Psoas muscle (tissue), 8 donors: ENCODE data around the gene HMGN5. TPM values are rescaled to one million over a fixed set of nuclear protein-coding genes. Genes with fewer than 3 reads are reported as not detected.

Experiments used
- ATAC-seq, 4 donors: fragments of 200-7000 bp; cut with Tn5 transposase; one replicate each; pipeline ENCODE4 v1.9.1; 2020; ENCODE audit warnings: moderate library complexity in 3 of 4, mild to moderate bottlenecking in 2 of 4
- DNase-seq, 2 donors: peaks; one replicate each; pipeline ENCODE4 v3.0.0-alpha.2; 2020
- H3K27ac ChIP-seq: fragments of 200-600 bp; one replicate; pipeline ENCODE4 v1.8.0; 2022
- H3K27me3 ChIP-seq, 3 donors: fragments of 200-600 bp in 1 of 3; one replicate each; pipeline versions ENCODE4 v1.6.1 to v1.8.0; 2013 to 2022; ENCODE audit warnings: low read length in 2 of 3, mild to moderate bottlenecking in 2 of 3, moderate library complexity in 1 of 3; ENCODE audit not compliant: insufficient read depth in 3 of 3
- H3K36me3 ChIP-seq, 2 donors: fragments of 200-600 bp in 1 of 2; one replicate each; pipeline versions ENCODE4 v1.6.1 to v1.8.0; 2013 to 2022; ENCODE audit warnings: low read depth in 1 of 2, mild to moderate bottlenecking in 1 of 2, moderate library complexity in 1 of 2; ENCODE audit not compliant: insufficient read depth in 1 of 2
- H3K4me1 ChIP-seq: fragments of 200-600 bp; one replicate; pipeline ENCODE4 v1.8.0; 2022
- H3K4me3 ChIP-seq: fragments of 200-600 bp; one replicate; pipeline ENCODE4 v1.8.0; 2022; ENCODE audit warnings: mild to moderate bottlenecking
- H3K9me3 ChIP-seq: fragments of 200-600 bp; one replicate; pipeline ENCODE4 v1.8.0; 2022
- CTCF ChIP-seq: fragments of 200-600 bp; IDR thresholded peaks from one replicate; pipeline ENCODE4 v1.8.0; 2022; ENCODE audit warnings: antibody characterized with exemption
- WGBS, 3 donors: extraction: QIAGEN DNeasy Blood & Tissue Kit; methylation state at CpG; one replicate each; pipeline versions ENCODE4 v1.1.6 to v1.1.7; 2013; 5-methylcytosine and 5-hydroxymethylcytosine counted together
- intact Hi-C, 2 donors: fragments of 100-400 bp; cut with DNase I; formaldehyde crosslinking; loops; one replicate each; pipeline versions ENCODE4 v1.11.0 to v1.14.2; 2022
- polyA plus RNA-seq, 3 donors: library from polyadenylated mRNA; stranded (reverse); fragments of 200-250 nt; gene quantifications; one replicate each; pipeline ENCODE4 v1.2.3, GENCODE V29; 2013
- total RNA-seq, 4 donors: library from RNA; stranded (reverse); fragmentation: NEBNext Ultra II Directional in 2 of 4; extraction: Animal tissue kit (Norgen Biotek cat#: 25700) in 2 of 4; gene quantifications; one replicate each; pipeline versions ENCODE4 v1.2.1 to v1.2.4, GENCODE V29; 2021 to 2023
- donor health status: healthy with polysubstance abuse.
- donor health status: DM: no; HTN: no; CAD: no; lungs with moderate emphysema.
- donor health status: Bipolar disorder and iron deficiency.
- donor health status: healthy.
- donor health status: DM: yes; HTN: yes; CAD: no.
- donor health status: DM: no; HTN: no; CAD: no.
- donor health status: DM: no; HTN: no; CAD: no.
- donor health status: DM: yes; HTN: yes; CAD: no.

Gene HMGN5
- total and polyA plus RNA-seq, 7 donors, result 0.78 to 7.9 (median 1.8) TPM

GRCh38 chrX:81237516-81237915, 35.8 kb upstream of the HMGN5 start:
- no peaks in the 10 kb centered on the region for H3K27me3 ChIP-seq
- H3K4me3 ChIP-seq, result no peak overlapping the region
- ATAC-seq, result no peak
- no peak overlapping the region for H3K27ac ChIP-seq
- no peaks in the 10 kb centered on the region for H3K36me3 ChIP-seq
- 90 to 100% (median 93%) methylated on average over 1 of the region's 1 CpG for WGBS, 3 donors
- no peaks in the 10 kb centered on the region for H3K4me1 ChIP-seq
- DNase-seq, result no peak
- H3K9me3 ChIP-seq, result no peaks in the 10 kb centered on the region
- intact Hi-C loops, result no loop called here
- TF ChIP-seq CTCF, result no peak

- ATAC-seq (no peak), DNase-seq (no peak)
- no peaks in the 10 kb centered on the region for H3K4me1 ChIP-seq
- no peak overlapping the region for H3K27ac ChIP-seq
- no peaks in the 10 kb centered on the region for H3K27me3 ChIP-seq
- TF ChIP-seq CTCF, result no peak
- H3K4me3 ChIP-seq, result no peak overlapping the region
- H3K36me3 ChIP-seq, result no peaks in the 10 kb centered on the region
- no peaks in the 10 kb centered on the region for H3K9me3 ChIP-seq
- intact Hi-C loops, result no loop called here
- WGBS, 3 donors, result 86 to 100% (median 100%) methylated on average over 1 of the region's 1 CpG
These were observed 30.5 kb upstream of the HMGN5 start for GRCh38 chrX:81232218-81232617.

- intact Hi-C loops, result no loop called here
- WGBS, 3 donors, result 44 to 87% (median 83%) methylated on average over 1 of the region's 1 CpG
These were observed 29.8 kb upstream of the HMGN5 start for GRCh38 chrX:81231476-81231875.

GRCh38 chrX:81229901-81230300, 28.2 kb upstream of the HMGN5 start:
- TF ChIP-seq CTCF, result no peak
- 66 to 94% methylated on average over 2 of the region's 2 CpGs; no CpG with 5 or more reads in 1 of the 3 donors for WGBS, 3 donors
- no peak for ATAC-seq

More at GRCh38 chrX:81231476-81231875, 29.8 kb upstream of the HMGN5 start:
- no peak overlapping the region for H3K4me3 ChIP-seq
- no peak overlapping the region for H3K27ac ChIP-seq
- DNase-seq, result no peak
- H3K27me3 ChIP-seq, result no peaks in the 10 kb centered on the region
- no peaks in the 10 kb centered on the region for H3K36me3 ChIP-seq
- no peaks in the 10 kb centered on the region for H3K4me1 ChIP-seq
- ATAC-seq, result no peak
- TF ChIP-seq CTCF, result no peak
- H3K9me3 ChIP-seq, result no peaks in the 10 kb centered on the region

GRCh38 chrX:81229229-81229628, 27.5 kb upstream of the HMGN5 start:
- Histone ChIP-seq H3K36me3 (no peaks in the 10 kb centered on the region), H3K4me3 (no peak overlapping the region), H3K4me1 (no peaks in the 10 kb centered on the region), H3K27me3 (no peaks in the 10 kb centered on the region), H3K9me3 (no peaks in the 10 kb centered on the region), H3K27ac (no peak overlapping the region)
- no peak for DNase-seq
- intact Hi-C loops, result no loop called here
- ATAC-seq, result no peak
- no peak for TF ChIP-seq CTCF
- WGBS, 3 donors, result 60 to 83% (median 81%) methylated on average over 3 of the region's 3 CpGs

More at GRCh38 chrX:81229901-81230300, 28.2 kb upstream of the HMGN5 start:
- H3K36me3 ChIP-seq, result no peaks in the 10 kb centered on the region
- no peak overlapping the region for H3K4me3 ChIP-seq
- no peaks in the 10 kb centered on the region for H3K4me1 ChIP-seq
- H3K27ac ChIP-seq, result no peak overlapping the region
- no peaks in the 10 kb centered on the region for H3K27me3 ChIP-seq
- intact Hi-C loops, result no loop called here
- no peaks in the 10 kb centered on the region for H3K9me3 ChIP-seq
- DNase-seq, result no peak
